LHCN-M2 (cell line): ENCODE measurements around the gene ABCA4. TPM values are rescaled to one million over a fixed set of nuclear protein-coding genes. Genes with fewer than 3 reads are reported as not detected.
A peak's percentile ranks its signal among the peaks of the same experiment; 100 is the strongest.

Experiments used
- DNase-seq: peaks from one replicate; pipeline ENCODE4 v3.0.0-alpha.2; 2012; ENCODE audit warnings: low read depth
- total RNA-seq: library from RNA; depleted of rRNA; stranded (reverse); fragments of >200 nt; gene quantifications from 2 replicates; pipeline ENCODE4 v1.2.3, GENCODE V29; 2014

The ABCA4 gene
- total RNA-seq, 1 experiment from 2014 or later: 0.06 TPM

DNA sequence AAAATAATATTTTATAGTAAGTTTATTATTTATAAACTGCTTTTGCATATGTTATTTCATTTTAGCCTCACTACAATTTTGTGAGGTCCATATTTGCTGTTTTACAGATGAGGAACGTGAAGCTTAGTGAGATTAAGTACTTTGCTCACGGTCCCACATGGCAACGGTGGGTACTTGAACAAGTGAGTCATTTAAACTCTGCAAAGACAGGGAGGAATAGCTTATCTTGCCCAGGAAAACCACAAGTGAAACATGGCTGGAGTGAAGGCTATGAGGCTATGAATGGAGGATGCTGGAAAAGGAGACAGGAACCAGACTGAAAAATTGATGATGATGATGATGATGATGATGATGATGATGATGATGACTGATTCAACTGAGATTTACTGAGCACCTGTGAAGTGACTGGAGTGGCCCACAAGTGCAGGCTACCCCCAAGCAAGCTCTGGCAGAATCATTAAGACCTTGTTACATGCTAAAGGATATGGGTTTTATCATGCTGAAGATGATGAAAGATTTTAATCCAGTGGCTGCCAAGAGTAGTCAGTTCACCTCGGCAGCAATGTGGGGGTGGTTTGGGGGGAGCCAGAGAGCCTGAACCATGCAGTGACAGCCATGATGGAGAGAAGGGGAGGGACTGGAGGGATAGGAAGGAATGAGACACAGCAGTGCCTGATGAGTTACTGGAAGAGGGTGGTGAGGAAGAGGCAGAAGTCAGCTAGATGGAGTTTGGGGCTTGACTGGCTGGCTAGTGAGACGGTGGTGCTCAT lies 1.4 kb upstream of the ABCA4 start:
- peak; percentile 34 for DNase-seq

DNA sequence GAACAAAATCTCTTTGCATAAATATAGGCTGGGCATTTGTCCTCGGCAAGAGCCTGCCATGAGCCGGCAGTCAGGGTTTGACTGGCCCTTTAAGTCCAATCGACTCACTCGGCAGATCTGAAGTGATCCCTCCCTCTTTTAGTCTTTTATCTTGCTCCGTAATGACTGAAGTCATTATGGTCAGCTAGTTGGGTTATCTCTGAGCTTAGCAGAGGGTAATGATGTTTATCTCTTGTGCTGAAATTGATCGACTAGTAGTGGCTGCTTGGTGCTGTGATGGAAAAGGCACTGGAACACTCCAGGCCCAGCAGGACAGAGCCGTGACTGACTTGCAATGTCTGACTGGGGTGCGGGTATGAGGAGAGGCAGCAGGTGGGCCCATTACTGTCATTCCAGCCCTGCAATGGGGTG lies 468 bp upstream of the ABCA4 start:
- DNase-seq: no peak

DNA sequence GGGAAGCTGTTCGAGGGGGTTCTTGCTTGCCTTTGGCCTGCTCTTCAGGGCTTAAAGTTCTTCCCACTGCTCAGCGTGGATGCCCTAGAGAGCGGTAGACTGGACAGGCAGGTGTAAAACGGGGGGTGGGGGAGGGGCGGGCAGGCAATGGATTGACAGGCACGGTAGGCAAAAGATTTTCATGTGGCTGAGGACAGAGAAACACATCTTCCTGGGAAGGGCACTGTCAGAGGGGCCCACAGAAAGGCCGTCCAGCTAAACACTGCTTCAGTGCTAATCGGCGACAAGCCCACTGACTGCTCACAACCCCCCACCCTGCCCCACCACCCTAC lies 412 bp downstream of the ABCA4 start:
- DNase-seq: no peak

DNA sequence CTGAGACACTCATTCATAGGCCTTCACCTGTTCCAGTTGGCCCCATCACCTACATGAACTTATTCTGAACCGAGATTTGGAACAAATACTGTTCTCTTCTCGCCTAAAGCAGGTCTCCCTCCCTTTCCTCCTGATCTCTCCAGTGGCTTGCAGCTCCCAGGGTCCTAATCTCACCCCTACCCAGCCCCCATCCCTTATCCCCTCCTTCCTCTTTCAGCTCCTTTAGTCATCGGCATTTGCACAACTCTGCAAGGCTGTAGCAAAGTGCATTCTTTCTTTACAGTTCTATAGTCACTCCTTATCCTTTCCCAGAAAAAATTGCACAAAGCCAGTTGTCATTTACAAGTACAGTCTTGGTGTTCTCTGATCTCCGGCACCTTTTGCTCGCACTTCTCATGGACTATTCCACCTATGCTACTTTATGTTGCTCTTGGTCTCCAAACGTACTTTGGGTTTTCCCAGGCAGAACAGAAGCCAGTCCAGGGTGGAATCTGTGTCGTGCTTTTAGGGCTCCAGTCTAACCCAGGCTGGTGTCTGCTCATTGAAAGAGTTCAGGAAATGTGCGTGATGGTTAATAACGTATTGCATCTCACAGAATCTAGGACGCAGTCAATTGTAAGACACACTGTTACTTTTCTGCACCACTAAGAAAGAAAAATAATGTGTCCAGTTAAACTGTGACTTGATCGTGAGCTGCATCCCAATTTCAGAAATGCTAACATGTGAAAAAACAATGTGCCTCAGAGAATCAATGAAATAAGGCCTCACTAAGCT lies 965 bp downstream of the ABCA4 start:
- no peak for DNase-seq

DNA sequence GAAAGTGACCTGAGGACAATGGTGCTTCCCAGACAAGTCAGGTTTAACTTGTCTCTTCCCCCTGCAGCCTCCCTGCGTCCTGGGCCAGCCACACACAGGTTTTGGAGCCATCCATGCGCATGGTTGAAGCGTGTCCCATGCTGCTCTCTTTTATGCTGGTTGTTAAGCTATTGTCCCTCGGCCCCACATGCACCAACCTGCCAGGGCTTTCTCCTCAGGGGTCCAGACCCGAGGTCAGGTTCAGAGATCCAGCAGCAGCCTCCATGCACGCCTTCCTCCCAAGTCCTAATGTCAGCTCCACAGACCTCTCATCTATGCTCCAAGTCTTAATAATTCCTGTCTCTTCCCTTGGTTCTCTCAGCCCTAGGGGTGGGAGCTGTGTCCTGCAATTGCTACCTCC lies 1.6 kb downstream of the ABCA4 start:
- no peak for DNase-seq

DNA sequence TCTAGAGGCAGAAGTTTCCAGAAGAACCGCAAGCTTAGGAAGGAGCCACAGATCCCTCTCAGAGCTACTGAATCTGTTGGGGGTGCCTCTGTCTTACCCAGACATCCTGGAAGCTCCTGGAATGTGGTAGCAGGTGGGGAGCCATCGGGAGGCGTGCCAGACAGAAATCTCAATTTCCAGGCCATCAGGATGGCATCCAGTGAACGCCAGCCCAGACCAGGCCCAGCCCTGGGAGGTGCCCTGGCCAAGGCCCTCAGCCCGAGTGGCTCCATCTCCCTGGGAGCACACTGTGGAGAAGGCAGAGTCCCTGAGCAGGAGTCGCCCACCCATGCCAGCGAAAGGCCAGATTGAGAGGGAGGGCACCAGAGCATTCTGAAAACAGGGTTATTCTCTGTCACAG lies 2.5 kb downstream of the ABCA4 start:
- no peak for DNase-seq

DNA sequence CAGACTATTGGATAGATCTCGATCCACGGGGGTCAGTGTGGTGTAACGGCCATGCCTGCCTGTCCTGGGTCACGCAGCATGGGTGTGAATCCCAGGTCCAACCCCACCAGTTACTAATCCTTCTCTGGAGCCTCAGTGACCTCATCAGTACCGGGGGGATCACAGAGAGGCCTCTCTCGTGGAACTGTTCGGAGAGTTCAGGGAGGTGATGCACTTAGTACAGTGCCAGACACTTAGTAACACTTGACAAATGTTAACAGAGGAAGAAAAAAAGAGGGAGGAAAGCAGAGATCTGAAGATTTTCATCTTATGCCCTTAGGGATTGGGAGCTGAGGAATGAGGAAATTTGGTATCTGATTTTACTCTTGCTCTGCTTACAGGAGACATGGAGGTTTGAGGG lies 2.9 kb downstream of the ABCA4 start:
- DNase-seq: no peak

DNA sequence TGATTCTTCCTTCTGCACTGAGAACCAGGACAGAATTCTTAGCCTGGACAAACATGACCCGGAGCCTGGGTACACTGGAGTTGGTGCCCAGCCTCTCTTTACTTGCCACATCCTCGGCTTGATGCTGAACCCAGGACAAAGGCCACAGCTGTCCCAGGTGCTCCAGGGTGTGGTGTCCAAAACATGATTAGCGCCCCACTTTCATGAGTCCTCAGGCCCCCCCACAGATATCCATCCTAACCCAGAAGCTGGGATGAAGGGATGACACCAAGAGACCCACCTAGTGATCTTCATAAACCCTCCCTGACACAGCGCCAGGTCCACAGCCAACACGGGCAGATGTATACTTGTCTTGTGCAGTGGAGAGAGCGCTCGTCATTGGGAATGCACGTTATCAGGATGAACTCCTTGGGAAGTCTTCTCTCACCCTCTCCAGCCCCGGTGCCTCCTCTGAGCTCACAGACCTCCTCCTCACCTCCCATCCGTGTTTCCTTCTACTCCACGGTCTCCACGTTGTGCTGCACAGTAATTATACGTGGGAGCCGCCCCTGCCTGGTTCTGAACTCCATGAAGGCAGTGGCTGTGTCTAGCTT lies 3.6 kb downstream of the ABCA4 start:
- no peak for DNase-seq

DNA sequence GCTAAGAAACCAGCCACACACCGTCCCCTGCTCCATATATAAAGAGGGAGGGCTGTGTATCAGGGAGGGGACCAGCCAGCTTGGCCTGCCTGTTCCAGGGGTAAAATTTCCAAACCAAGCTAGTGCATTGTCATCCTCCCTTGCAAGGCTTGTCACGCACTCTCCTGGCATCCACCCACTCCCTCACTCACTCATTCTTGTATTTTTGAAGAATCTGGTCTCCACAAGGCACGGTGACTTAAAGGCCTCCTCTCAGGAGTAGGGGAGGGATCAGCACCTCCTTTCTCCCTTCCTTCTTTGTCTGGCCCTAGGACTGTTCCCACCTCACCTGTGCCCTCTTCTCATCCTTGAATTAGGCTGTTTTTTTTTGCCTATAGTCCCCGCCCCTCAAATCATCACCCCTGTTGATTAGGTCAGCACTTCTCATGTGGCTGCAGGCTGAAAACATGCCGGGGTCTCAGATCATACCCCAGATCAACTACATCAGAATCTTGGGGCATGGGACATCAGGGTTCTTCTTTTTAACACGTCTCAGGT lies 5.0 kb downstream of the ABCA4 start:
- DNase-seq: no peak

DNA sequence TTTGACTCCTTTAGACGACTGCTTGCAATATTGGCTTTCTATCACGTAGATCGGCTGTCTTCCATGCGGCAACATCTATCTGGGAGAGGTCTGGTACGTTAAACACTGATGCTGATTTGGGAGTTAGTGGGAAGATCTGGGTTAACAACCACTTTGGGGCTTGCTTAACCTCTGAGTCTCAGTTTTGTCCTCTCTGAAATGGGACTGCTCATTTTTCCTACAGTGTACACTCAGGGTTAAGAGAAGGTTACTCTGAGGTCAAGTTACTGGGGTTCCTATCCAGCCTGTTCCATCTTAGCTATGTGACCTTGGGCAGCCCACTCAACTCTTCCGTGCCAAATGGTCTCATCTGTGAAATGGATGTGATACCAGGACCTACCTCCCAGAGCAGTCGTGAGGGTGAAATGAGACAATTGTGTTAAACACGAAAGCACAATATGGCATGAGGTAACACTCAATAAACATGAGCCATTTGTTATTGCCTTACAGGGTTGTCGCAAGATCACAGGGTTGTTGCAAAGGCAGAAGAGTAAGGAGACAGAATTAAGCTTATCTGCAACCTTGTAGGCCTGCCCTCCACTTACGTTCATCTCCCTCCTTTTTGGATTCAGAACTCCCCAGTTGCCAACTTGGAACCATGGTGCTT lies 5.6 kb downstream of the ABCA4 start:
- DNase-seq: no peak

DNA sequence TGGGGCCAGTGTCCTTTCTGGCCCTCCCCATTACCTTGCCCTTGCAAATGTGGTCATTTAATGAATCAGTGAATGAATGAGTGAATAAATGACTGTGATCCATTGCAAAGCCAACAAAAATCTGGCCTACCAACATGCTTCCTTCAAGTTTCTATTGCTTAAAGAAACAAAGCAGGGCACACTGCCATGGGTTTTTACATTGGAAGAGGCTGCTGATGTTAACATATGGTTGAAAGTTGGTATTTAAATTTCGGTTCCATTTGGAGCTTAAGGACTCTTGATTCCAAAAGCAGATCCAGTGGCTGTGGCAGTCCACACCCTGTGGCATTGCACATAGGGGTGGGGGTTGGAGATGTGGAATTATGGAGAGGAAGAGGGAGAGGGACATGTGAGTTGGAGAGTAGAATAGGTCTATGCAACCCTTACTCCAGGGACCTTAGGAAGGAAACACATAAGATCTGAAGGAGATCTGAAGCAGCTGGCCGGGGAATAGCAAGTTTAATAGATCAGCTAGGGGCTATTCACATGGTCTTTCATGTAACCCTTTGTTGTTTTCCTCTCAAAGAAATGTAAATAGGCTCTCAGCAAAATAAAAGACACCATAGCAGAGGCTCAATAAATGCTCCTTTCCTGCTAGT lies 7.2 kb downstream of the ABCA4 start:
- no peak for DNase-seq

DNA sequence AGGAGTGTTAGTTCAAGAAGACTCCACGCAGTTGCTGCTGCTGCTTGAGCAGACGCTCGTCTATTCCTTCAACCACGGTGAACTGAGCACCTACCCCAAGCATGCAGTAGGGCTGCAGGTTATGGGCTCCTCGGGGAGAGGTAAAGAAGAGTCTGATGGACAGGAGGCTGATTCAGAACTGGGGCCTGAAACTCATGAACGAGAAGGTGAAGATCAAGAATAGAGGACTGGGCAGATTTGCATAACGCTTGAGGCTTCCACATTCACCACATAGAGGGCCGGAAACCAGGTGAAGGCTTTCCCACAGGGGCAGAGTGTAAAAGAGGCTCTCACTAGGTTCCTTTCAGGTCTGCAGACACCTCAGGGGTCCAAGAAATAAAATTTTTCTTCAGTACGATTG lies 9.1 kb downstream of the ABCA4 start:
- no peak for DNase-seq

DNA sequence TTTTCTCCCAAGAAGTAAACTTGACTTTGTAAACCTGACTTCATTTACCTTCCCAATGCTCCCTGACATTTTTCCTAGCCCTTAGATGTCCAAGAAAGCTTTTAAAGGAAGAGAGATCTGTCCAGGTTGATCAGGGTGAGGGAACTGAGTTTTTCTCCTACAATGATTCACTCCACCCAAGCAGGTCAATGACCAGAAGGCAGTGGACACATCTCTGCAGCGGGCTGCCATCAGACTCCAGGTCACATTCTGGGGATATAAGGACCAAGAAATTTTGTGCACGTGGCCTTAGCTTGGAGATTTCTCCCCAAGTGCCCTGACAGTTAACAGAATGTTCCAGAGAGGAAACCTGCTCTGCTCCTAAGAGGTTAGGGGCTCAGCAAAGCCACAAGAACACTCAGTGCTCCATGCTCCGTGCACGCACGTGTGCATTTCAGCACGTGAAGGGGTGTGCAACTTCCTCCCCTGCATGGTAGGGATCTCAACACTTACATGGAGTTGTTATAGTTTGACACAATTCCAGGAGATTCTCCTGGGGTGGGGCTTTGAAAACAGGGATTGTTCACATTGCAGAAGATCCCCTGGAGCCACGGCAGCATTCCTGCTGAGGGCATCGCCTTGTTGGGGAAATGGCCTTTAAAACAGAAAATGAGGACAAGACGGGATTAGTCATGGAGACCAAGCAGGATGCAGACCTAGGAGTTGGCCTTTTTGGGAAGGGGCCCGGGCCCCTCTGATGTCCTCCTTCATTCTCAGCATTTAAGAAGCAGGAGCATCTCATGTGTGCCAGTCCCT lies 9.8 kb downstream of the ABCA4 start:
- no peak for DNase-seq

DNA sequence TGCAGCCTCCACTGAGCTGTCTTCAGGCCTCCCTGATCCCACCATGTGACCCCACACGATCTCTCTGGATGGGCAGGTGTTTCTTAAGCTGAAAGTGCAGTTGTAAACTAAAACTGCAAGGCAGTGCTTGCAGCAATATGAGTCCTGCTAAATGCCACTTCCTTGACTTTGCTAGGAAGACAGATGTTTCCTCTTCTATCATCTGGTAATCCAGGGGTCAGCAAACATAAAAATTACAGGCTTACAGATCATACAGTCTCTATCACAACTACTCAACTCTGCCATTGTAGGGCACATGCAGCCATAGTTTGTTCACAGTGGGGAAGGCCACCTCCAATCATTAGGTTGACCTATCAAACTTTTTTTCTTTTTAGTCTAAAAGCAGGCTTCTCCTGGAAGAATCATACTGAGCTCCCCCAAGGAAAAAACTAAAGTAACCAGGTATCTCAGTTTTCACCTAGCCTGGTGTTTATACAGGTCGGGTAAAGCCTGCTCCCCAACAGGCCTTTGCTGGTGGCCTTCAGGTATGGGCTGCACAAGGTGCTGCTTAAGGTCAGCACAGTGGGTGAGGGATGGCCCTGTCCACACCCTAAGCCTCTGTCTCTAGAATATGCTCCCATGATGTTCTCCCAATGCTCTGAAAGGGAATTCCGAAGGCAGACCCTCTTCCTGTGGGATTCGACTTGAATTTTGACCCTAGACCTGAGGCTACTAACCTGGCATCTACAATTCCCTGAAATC lies 10.8 kb downstream of the ABCA4 start:
- no peak for DNase-seq

DNA sequence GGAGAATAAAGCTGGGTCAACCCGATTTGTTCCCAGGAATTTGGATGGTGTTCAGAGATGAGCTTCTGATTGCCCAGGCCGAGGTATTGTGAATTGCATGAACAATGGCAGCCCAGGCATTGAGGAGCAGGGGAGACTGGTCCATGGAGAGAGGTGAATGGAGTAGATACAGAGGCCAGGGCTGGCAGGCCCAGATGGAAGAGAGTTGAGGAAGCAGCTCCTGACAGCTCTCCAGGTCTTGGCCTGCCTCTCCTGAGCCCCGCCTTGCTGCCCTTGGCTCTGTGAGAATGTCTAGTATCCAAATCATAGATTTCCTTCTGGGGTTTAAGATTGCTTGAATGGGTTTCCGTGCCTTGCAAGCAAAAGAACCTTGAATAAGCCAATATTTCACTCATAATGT lies 11.5 kb downstream of the ABCA4 start:
- DNase-seq: no peak

DNA sequence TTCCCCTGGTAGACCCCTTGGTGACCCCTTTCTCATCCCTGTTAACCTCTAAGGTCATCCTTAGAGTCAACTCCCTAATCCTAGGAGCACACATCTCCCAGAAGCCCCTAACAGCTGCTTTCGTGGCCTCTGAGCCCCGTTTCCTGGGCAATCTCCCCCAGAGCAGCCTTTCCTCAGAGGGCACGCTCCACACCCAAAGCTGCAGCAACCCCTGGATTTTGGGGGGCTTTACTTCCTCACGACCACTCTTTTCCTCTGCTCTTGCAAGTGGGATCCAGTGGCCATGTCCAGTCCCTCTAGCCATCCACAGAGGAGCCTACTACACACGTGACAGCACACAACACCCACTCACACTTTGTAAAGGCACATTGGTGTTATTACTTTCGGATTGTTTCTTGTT lies 13.8 kb downstream of the ABCA4 start:
- no peak for DNase-seq

DNA sequence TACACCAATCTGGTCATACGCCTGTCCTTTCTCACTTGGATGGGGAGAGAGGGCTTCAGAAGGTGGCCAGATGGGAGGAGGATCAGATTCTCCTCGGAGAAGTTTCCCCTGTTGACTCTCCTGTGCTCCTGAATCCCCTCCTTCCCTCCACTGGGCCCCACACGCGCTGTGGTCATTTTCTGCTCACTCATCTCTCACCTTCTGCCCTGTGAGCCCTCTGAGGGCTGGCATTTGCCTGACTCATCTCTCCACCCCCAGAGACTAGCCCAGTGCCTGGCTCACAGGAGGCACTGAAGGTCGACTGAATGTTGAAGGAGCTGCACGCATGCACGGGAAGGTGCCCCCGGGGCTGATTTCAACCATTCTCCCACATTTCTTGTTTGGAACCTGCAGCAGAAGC lies 14.2 kb downstream of the ABCA4 start:
- peak; percentile 53 for DNase-seq

DNA sequence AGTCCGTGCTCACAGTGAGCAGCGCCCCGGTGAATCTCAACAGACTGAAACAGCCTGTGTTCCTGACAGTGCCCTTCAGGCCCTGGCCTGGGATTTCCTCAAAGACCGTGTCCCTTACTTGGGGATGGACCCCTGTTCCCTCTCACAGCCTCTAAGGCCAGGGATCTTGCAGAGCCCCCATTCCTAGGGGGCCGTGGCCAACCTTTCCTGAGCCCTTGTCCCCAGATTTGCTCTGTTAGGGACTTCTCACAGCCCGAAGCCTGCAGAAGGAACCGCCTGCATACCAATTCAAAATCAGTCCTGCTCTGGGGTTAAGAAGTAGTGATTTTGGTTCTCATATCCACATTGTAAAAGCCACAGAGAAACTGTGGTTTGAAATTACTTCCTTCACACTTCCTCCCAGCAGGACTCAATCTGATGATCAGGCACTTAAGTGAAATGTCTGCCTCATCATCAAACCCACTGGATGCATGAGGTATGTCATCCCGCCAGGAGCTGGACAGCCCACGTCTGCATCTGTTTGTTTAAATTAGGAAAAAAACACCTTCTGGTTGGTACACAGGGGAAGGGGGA lies 14.9 kb downstream of the ABCA4 start:
- DNase-seq: peak; percentile 38

DNA sequence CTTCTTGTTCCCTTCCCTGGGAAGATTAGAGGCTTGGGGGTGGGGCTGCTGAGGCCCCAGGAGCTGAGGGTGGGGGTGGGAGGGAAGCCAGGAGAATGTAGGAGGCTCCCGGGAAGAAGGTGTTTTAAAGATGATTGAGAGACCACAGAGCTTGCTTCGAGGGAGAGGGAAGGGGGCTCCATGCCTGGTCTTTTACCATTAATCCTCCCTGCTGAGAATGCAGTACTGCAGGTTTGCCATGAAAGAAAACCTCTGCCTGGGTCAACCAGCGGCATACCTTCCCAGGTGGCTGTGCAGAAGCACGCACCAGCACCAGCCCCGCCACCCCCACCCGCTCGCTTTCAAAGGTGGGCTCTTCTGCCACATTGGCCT lies 15.4 kb downstream of the ABCA4 start:
- DNase-seq: no peak
